HEK293T (cell line): ENCODE data around the gene ZNF30.

Experiments
- ARNT ChIP-seq: fragments of 450-650 bp; IDR thresholded peaks from 2 replicates; pipeline ENCODE4 v1.6.1; 2017; ENCODE audit warnings: mild to moderate bottlenecking
- ELF4 ChIP-seq: fragments of 450-650 bp; IDR thresholded peaks from 2 replicates; pipeline ENCODE4 v1.6.1; 2017; ENCODE audit warnings: antibody characterized with exemption
- L3MBTL2 ChIP-seq: fragments of 450-650 bp; conservative IDR thresholded peaks from 2 replicates; pipeline ENCODE4 v1.6.1; 2016; ENCODE audit warnings: mild to moderate bottlenecking
- LEF1 ChIP-seq: fragments of 450-650 bp; IDR thresholded peaks from 2 replicates; pipeline ENCODE4 v1.6.1; 2017; ENCODE audit warnings: mild to moderate bottlenecking, borderline replicate concordance
- SP1 ChIP-seq: fragments of 450-650 bp; IDR thresholded peaks from 2 replicates; pipeline ENCODE4 v1.6.1; 2017
- SUZ12 ChIP-seq: fragments of 450-650 bp; IDR thresholded peaks from 2 replicates; pipeline ENCODE4 v1.6.1; 2016; ENCODE audit warnings: mild to moderate bottlenecking

GRCh38 chr19:34984287-34984686, 57.6 kb downstream of the ZNF30 start:
- TF ChIP-seq ARNT (no peak), L3MBTL2 (no peak), SP1 (no peak), SUZ12 (no peak), ELF4 (no peak), LEF1 (no peak)
